Hepatocyte (in vitro differentiated cells): ENCODE data around the gene C6orf163.

Experiments used
- CTCF ChIP-seq: fragments of 200-600 bp; sonication (generic); IDR thresholded peaks from 2 replicates; pipeline ENCODE4 v1.5.1; 2016; ENCODE audit warnings: antibody characterized with exemption, mild to moderate bottlenecking; ENCODE audit not compliant: poor library complexity
- EZH2 ChIP-seq: fragments of 200-600 bp; sonication (generic); IDR thresholded peaks from 2 replicates; pipeline ENCODE4 v1.6.1; 2016; ENCODE audit warnings: antibody characterized with exemption, mild to moderate bottlenecking, borderline replicate concordance
- EZH2phosphoT487 ChIP-seq: fragments of 200-600 bp; sonication (generic); IDR thresholded peaks from one replicate; pipeline ENCODE4 v1.6.1; 2018; ENCODE audit warnings: antibody characterized with exemption, mild to moderate bottlenecking, low read depth, moderate library complexity; ENCODE audit not compliant: unreplicated experiment, severe bottlenecking

GRCh38 chr6:87333033-87333432, 11.6 kb upstream of the C6orf163 start:
- TF ChIP-seq CTCF (no peak), EZH2phosphoT487 (no peak), EZH2 (no peak)
